A673 (cell line): ENCODE results near the gene GAB2. TPM values are rescaled to one million over a fixed set of nuclear protein-coding genes. Genes with fewer than 3 reads are reported as not detected.

Experiments used
- BruUV-seq: library from RNA; stranded (reverse); fragments of 400-500 nt; replicated peaks from 2 replicates; lab custom pipeline; 2021; lab: Mats Ljungman, UMichigan
- CTCF ChIA-PET: fragments of 300-600 bp; sonication (Branson Sonifier 250); formaldehyde crosslinking; loops from one replicate; lab custom pipeline; 2022; ENCODE audit warnings: antibody characterized with exemption; lab: Charles Lee
- POLR2A ChIA-PET: fragments of 300-600 bp; sonication (Branson Sonifier 250); formaldehyde crosslinking; loops from one replicate; lab custom pipeline; 2022; ENCODE audit warnings: antibody characterized with exemption; ENCODE audit not compliant: low non-redundant PET; lab: Charles Lee
- DNase-seq: peaks from one replicate; pipeline ENCODE4 v3.0.0-alpha.2; 2015; ENCODE audit warnings: low spot score
- H3K27ac ChIP-seq: fragments of 200-600 bp; sonication (generic); 2 replicates; pipeline ENCODE4 v1.5.1; 2016; ENCODE audit warnings: mixed run types, low read depth, mild to moderate bottlenecking, mixed read lengths, antibody characterized with exemption, low read length; ENCODE audit not compliant: poor library complexity, severe bottlenecking
- H3K27me3 ChIP-seq: fragments of 200-600 bp; sonication (generic); replicated peaks from 2 replicates; pipeline ENCODE4 v1.6.1; 2017; ENCODE audit warnings: mixed run types, low read depth, mild to moderate bottlenecking, mixed read lengths, antibody characterized with exemption, low read length; ENCODE audit not compliant: insufficient read depth, poor library complexity
- H3K36me3 ChIP-seq: fragments of 200-600 bp; sonication (generic); 2 replicates; pipeline ENCODE4 v1.6.1; 2016; ENCODE audit warnings: mixed run types, mild to moderate bottlenecking, mixed read lengths, antibody characterized with exemption, low read length; ENCODE audit not compliant: insufficient read depth, poor library complexity, severe bottlenecking
- H3K4me1 ChIP-seq: fragments of 200-600 bp; sonication (generic); 2 replicates; pipeline ENCODE4 v1.6.1; 2017; ENCODE audit warnings: mixed run types, mild to moderate bottlenecking, mixed read lengths, antibody characterized with exemption, low read length; ENCODE audit not compliant: insufficient read depth, poor library complexity, severe bottlenecking
- H3K4me3 ChIP-seq: fragments of 200-600 bp; sonication (generic); 2 replicates; pipeline ENCODE4 v1.5.1; 2016; ENCODE audit warnings: low read depth, mixed run types, mild to moderate bottlenecking, mixed read lengths, low read length; ENCODE audit not compliant: poor library complexity, severe bottlenecking
- H3K9me3 ChIP-seq: fragments of 200-600 bp; sonication (generic); 2 replicates; pipeline ENCODE4 v1.6.1; 2016; ENCODE audit warnings: mixed run types, low read depth, mild to moderate bottlenecking, mixed read lengths, antibody characterized with exemption, low read length; ENCODE audit not compliant: poor library complexity, severe bottlenecking
- EZH2 ChIP-seq: fragments of 200-600 bp; sonication (generic); IDR thresholded peaks from 2 replicates; pipeline ENCODE4 v1.6.1; 2017; ENCODE audit warnings: borderline replicate concordance, low read depth, mild to moderate bottlenecking, mixed read lengths, antibody characterized with exemption, low read length; ENCODE audit not compliant: poor library complexity, severe bottlenecking
- intact Hi-C: fragments of 100-400 bp; cut with micrococcal nuclease; formaldehyde crosslinking; loops from one replicate; pipeline ENCODE4 v1.10.0; 2022; ENCODE audit not compliant: unreplicated experiment
- total RNA-seq: library from RNA; stranded (reverse); gene quantifications from 2 replicates; pipeline ENCODE4 v1.2.3, GENCODE V29; 2021
- TF ChIP-seq, protein P1 (sequence below): fragments of 300-800, 200-600 bp; sonication (generic); conservative IDR thresholded peaks from 2 replicates; pipeline ENCODE4 v1.5.1; 2017; ENCODE audit warnings: low read depth, mild to moderate bottlenecking, antibody characterized with exemption, low read length, moderate library complexity, mixed read lengths

The GAB2 gene
- total RNA-seq, 1 experiment from 2014 or later = 21.5 TPM

DNA sequence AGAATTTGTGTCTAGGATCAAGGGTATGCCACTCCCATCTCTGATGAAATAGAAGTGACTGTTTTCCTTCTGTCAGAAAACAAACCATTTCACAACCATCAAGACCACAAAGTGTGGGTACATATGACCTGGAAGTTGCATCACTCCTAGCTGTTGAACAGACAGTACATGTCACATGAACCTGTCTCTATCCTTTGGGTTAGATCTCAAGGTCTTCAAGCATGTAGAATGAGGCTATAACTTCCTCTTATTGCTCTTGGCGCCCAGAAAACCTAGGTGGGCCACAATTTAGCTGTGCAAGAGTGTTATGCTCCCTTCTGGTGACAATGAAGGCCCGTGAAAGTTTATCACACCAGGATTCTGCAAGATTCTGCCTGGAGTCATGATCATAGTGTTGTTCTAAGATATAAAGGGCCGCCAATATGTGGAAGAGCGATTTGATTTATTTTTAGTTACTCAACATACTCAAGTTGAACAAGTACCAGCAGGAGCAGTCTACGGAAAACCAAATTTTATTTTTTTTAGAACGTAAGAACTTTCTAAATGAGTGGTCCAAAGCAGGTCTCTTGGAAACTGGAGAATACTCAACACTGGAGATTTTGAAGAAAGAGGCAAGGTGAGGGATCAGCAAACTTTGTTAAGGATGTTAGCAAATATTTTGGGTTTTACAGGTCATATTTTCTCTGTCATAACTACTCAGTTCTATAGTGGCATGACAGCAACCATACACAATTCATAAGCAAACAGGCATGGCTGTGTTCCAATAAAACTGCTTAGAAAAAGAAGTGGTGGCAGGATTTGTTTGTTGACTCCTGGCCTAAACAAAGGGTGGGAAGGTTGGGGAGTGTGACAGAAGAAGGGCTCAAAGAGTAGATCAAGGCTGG lies 127.1 kb downstream of the GAB2 start:
- intact Hi-C loops = no loop called here
- Histone ChIP-seq H3K36me3 (no peaks in the 10 kb centered on the region), H3K27ac (no peak overlapping the region), H3K4me3 (no peak overlapping the region), H3K9me3 (peaks cover 6% of the 10 kb centered on the region), H3K4me1 (no peaks in the 10 kb centered on the region), H3K27me3 (no peaks in the 10 kb centered on the region)
- DNase-seq = no peak
- ChIA-PET POLR2A (no interaction called here), CTCF (no interaction called here)
- no TSS peak for BruUV-seq
- TF ChIP-seq EZH2 = no peak
- TF ChIP-seq, protein P1, sequence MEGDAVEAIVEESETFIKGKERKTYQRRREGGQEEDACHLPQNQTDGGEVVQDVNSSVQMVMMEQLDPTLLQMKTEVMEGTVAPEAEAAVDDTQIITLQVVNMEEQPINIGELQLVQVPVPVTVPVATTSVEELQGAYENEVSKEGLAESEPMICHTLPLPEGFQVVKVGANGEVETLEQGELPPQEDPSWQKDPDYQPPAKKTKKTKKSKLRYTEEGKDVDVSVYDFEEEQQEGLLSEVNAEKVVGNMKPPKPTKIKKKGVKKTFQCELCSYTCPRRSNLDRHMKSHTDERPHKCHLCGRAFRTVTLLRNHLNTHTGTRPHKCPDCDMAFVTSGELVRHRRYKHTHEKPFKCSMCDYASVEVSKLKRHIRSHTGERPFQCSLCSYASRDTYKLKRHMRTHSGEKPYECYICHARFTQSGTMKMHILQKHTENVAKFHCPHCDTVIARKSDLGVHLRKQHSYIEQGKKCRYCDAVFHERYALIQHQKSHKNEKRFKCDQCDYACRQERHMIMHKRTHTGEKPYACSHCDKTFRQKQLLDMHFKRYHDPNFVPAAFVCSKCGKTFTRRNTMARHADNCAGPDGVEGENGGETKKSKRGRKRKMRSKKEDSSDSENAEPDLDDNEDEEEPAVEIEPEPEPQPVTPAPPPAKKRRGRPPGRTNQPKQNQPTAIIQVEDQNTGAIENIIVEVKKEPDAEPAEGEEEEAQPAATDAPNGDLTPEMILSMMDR = no peak

DNA sequence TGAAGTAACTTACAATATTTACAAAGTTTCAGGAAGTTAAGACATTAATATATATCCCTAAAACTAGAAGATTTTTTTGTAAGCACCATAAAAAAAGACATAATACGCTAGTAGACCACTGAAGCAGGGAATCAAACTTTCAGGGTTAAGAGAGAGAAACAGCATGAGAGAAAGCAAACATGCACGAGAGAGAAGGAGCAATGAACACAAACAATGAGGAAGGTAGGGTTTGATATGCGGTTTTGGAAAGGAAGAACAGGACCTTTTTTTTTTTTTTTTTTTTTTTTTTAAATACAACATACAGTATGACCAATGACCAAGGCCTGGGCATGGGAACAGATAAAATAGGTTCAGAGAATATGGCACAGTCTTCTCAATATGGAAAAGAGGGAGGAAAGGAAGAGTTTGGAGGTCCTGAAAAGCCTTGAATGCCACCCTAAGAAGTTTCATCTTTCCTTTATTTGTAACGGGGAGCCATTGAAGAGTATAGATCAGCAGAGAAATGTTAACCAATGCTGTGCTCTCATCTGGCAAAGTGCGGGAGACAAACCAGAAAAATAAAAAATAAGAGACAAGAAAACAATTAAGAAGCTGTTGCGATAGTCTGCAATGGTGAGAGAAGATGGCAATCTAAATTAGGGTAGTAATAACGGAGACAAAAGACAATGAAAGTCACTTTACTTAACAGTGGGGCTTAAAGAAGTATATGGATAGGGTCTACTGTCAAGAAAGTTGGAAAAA lies 127.9 kb downstream of the GAB2 start:
- TF ChIP-seq, protein P1 = no peak
- no peak for TF ChIP-seq EZH2
- Histone ChIP-seq H3K4me3 (no peak overlapping the region), H3K27ac (no peak overlapping the region), H3K9me3 (peaks cover 6% of the 10 kb centered on the region), H3K27me3 (no peaks in the 10 kb centered on the region), H3K36me3 (no peaks in the 10 kb centered on the region), H3K4me1 (no peaks in the 10 kb centered on the region)
- CTCF ChIA-PET = no interaction called here
- intact Hi-C loops = no loop called here
- BruUV-seq = no TSS peak
- no peak for DNase-seq
- POLR2A ChIA-PET = no interaction called here

DNA sequence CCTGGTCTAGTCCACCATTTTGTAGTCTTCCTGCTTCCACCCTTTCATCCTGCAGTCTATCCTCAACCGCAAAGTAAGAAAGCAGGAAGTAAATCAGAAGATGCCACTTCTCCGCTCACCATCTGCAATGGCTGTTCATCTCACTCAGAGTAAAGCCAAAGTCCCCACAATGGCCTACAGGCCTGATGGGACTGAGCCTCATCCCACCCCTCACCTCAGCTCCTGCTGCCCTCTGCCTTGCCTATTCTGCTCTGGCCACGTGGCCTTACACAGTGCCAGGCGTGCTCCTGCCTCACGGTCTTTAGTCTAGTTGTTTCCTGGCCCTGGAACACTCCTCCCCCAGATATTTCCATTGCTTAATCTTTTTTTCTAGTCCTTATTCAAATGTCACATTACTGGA lies 133.4 kb downstream of the GAB2 start:
- no TSS peak for BruUV-seq
- CTCF ChIA-PET = no interaction called here

More for the DNA sequence above, 133.4 kb downstream of the GAB2 start:
- POLR2A ChIA-PET = interaction anchor here (0.9 kb wide), 1 partner anchor 756 kb away, joined by 11 read pairs; no protein-coding TSS in a partner anchor
- Histone ChIP-seq H3K4me3 (no peak overlapping the region), H3K9me3 (peaks cover 6% of the 10 kb centered on the region), H3K27me3 (no peaks in the 10 kb centered on the region), H3K4me1 (peaks cover 2% of the 10 kb centered on the region), H3K27ac (no peak overlapping the region), H3K36me3 (no peaks in the 10 kb centered on the region)
- TF ChIP-seq EZH2 = no peak
- TF ChIP-seq, protein P1 = no peak
- intact Hi-C loops = no loop called here
- DNase-seq = no peak
